ENCODE results near the gene C2. TPM values are rescaled to one million over a fixed set of nuclear protein-coding genes. Genes with fewer than 3 reads are reported as not detected.
"Not testable (repeated sequence)": the region's sequence is repeated elsewhere in the genome, so short reads cannot be mapped to it uniquely, and the experiment has no call there.

Gene C2
- total and polyA plus RNA-seq, 2 donors (not counting 1 experiment from before 2014, with no cell fraction given) = 0.28 to 3.4 TPM

DNA sequence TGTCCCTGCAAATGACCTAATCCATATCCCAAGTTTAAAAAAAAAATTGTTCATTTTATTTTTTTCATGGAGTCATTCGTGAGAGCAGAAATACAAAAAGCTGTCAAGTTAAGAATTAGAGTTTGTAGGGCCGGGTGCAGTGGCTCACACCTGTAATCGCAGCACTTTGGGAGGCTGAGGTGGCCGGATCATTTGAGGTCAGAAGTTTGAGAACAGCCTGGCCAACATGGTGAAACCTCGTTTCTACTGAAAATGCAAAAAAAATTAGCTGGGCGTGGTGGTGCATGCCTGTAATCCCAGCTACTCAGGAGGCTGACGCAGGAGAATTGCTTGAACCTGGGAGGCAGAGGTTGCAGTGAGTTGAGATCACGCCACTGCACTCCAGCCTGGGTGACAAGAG, 20.8 kb upstream of the C2 start:
- H3K4me1 Mint-ChIP-seq = peaks cover 10% of the 10 kb centered on the region
- H4K20me1 ChIP-seq (ENCODE audit: control insufficient read depth, insufficient read depth, low read length, poor library complexity, severe bottlenecking); H2AFZ ChIP-seq (ENCODE audit: insufficient read depth, low read depth, low read length, poor library complexity, severe bottlenecking); H3K27ac Mint-ChIP-seq; H3K9me3 Mint-ChIP-seq (ENCODE audit: insufficient read depth); H3K79me2 ChIP-seq (ENCODE audit: control insufficient read depth, insufficient read depth, low read length); DNase-seq; POLR2A ChIA-PET; H3K4me3 ChIP-seq (ENCODE audit: control extremely low read depth in 1 of 5, extremely low read depth in 1 of 5, insufficient read depth in 1 of 5, low read depth in 2 of 5, low read length in 4 of 5); H3K4me1 ChIP-seq (ENCODE audit: control insufficient read depth in 2 of 2, insufficient read depth in 2 of 2, low read length in 2 of 2); H3K4me3 Mint-ChIP-seq; H3K27me3 Mint-ChIP-seq; H3K36me3 ChIP-seq (replicated peaks in 1 of 2; ENCODE audit: control extremely low read depth in 1 of 2, control insufficient read depth in 1 of 2, extremely low read depth in 1 of 2, insufficient read depth in 2 of 2, low read length in 1 of 2); H3K4me2 ChIP-seq (replicated peaks; ENCODE audit: low read depth, low read length, poor library complexity, severe bottlenecking); H3K9ac ChIP-seq (ENCODE audit: low read length); ATAC-seq (ENCODE audit: low read depth); intact Hi-C loops (cut with micrococcal nuclease); H3K9me3 ChIP-seq (ENCODE audit: control extremely low read depth in 1 of 3, control insufficient read depth in 2 of 3, insufficient read depth in 1 of 3, low read length in 2 of 3); H3K27ac ChIP-seq (ENCODE audit: low read length in 2 of 2); H3K27me3 ChIP-seq (replicated peaks in 1 of 4; ENCODE audit: control extremely low read depth in 1 of 4, control insufficient read depth in 3 of 4, insufficient read depth in 4 of 4, low read length in 3 of 4): not testable (repeated sequence)
- 88% methylated on average over 5 of the region's 8 CpGs for WGBS (ENCODE audit: insufficient coverage)
- CTCF ChIA-PET = interaction anchor here (0.6 to 0.7 kb wide), 2 partner anchors 368 to 670 kb away, joined by 3 read pairs; no protein-coding TSS in a partner anchor

DNA sequence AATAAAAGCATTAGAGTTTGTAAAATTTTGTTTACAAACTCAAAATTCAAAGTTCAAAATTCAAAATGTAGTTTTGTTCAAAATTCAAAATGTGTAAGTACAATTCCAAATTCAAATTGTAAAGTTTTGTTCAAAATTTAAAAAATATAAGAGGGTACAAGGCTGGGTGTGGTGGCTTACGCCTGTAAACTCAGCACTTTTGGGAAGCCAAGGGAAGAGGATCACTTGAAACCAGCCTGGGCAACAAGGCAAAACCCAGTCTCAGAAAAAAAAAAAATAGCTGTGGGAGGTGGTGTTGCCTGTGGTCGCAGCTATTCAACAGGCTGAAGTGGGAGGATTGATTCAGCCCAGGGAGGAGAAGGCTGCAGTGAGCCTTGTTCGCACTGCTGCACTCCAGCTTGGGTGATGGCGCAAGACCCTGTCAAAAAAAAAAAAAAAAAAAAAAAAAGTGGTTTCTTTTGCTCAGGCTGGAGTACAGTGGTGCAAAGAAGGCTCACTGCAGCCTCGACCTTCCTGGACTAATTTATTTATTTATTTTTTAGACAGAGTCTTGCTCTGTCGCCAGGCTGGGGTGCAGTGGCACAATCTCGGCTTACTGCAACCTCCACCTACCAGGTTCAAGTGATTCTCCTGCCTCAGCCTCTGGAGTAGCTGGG, 20.2 kb upstream of the C2 start:
- WGBS (ENCODE audit: insufficient coverage) = 37% methylated on average over 3 of the region's 7 CpGs
- Mint-ChIP-seq H3K4me3 (no peak overlapping the region), H3K4me1 (peaks cover 10% of the 10 kb centered on the region), H3K27me3 (peaks cover 11% of the 10 kb centered on the region), H3K9me3 (ENCODE audit: insufficient read depth) (no peaks in the 10 kb centered on the region), H3K27ac (no peak overlapping the region)
- CTCF ChIA-PET = interaction anchor here (0.6 to 0.7 kb wide), 2 partner anchors 369 to 671 kb away, joined by 3 read pairs; no protein-coding TSS in a partner anchor
- H3K4me1 ChIP-seq (ENCODE audit: control insufficient read depth in 2 of 2, insufficient read depth in 2 of 2, low read length in 2 of 2) = peaks cover 7 to 8% of the 10 kb centered on the region in 2 donors
- H3K4me3 ChIP-seq (ENCODE audit: control extremely low read depth in 1 of 5, extremely low read depth in 1 of 5, insufficient read depth in 1 of 5, low read depth in 2 of 5, low read length in 4 of 5) = no peak overlapping the region
- no peak for TF ChIP-seq EZH2 (IDR thresholded peaks at IDR 0.05; ENCODE audit: borderline replicate concordance, insufficient read depth, low read depth, low read length, poor library complexity, severe bottlenecking)
- TF ChIP-seq, protein P1, sequence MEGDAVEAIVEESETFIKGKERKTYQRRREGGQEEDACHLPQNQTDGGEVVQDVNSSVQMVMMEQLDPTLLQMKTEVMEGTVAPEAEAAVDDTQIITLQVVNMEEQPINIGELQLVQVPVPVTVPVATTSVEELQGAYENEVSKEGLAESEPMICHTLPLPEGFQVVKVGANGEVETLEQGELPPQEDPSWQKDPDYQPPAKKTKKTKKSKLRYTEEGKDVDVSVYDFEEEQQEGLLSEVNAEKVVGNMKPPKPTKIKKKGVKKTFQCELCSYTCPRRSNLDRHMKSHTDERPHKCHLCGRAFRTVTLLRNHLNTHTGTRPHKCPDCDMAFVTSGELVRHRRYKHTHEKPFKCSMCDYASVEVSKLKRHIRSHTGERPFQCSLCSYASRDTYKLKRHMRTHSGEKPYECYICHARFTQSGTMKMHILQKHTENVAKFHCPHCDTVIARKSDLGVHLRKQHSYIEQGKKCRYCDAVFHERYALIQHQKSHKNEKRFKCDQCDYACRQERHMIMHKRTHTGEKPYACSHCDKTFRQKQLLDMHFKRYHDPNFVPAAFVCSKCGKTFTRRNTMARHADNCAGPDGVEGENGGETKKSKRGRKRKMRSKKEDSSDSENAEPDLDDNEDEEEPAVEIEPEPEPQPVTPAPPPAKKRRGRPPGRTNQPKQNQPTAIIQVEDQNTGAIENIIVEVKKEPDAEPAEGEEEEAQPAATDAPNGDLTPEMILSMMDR (IDR thresholded peaks at IDR 0.05) = no peak
- no peaks in the 10 kb centered on the region for H3K36me3 ChIP-seq (replicated peaks in 1 of 2; ENCODE audit: control extremely low read depth in 1 of 2, control insufficient read depth in 1 of 2, extremely low read depth in 1 of 2, insufficient read depth in 2 of 2, low read length in 1 of 2)
- H2AFZ ChIP-seq (ENCODE audit: insufficient read depth, low read depth, low read length, poor library complexity, severe bottlenecking) = no peak overlapping the region
- H4K20me1 ChIP-seq (ENCODE audit: control insufficient read depth, insufficient read depth, low read length, poor library complexity, severe bottlenecking) = no peaks in the 10 kb centered on the region
- POLR2A ChIA-PET = no interaction called here
- intact Hi-C loops (cut with micrococcal nuclease) = no loop called here
- no peaks in the 10 kb centered on the region for H3K79me2 ChIP-seq (ENCODE audit: control insufficient read depth, insufficient read depth, low read length)
- ATAC-seq (ENCODE audit: low read depth) = no peak
- DNase-seq = no peak
- H3K4me2 ChIP-seq (replicated peaks; ENCODE audit: low read depth, low read length, poor library complexity, severe bottlenecking) = no peak overlapping the region
- H3K27ac ChIP-seq (ENCODE audit: low read length in 2 of 2) = no peak overlapping the region
- H3K27me3 ChIP-seq (replicated peaks in 1 of 4; ENCODE audit: control extremely low read depth in 1 of 4, control insufficient read depth in 3 of 4, insufficient read depth in 4 of 4, low read length in 3 of 4) = no peaks in the 10 kb centered on the region
- no peaks in the 10 kb centered on the region for H3K9me3 ChIP-seq (ENCODE audit: control extremely low read depth in 1 of 3, control insufficient read depth in 2 of 3, insufficient read depth in 1 of 3, low read length in 2 of 3)
- no peak overlapping the region for H3K9ac ChIP-seq (ENCODE audit: low read length)

DNA sequence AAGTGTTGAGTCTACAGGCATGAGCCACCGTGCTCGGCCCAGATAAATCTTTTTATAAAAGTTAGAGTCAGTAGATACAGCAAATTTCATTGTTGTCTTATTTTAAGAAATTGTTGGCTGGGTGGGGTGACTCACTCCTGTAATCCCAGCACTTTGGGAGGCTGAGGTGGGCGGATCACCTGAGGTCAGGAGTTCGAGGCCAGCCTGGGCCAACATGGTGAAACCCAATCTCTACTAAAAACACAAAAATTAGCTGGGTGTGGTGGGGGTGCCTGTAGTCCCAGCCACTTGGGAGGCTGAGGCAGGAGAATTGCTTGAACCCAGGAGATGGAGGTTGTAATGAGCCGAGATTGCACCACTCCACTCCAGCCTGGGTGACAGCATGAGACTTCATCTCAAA, 19.3 kb upstream of the C2 start:
- H3K27ac Mint-ChIP-seq; H3K36me3 ChIP-seq (replicated peaks in 1 of 2; ENCODE audit: control extremely low read depth in 1 of 2, control insufficient read depth in 1 of 2, extremely low read depth in 1 of 2, insufficient read depth in 2 of 2, low read length in 1 of 2); H3K4me2 ChIP-seq (replicated peaks; ENCODE audit: low read depth, low read length, poor library complexity, severe bottlenecking); H3K9me3 ChIP-seq (ENCODE audit: control extremely low read depth in 1 of 3, control insufficient read depth in 2 of 3, insufficient read depth in 1 of 3, low read length in 2 of 3); ATAC-seq (ENCODE audit: low read depth); DNase-seq; H3K9me3 Mint-ChIP-seq (ENCODE audit: insufficient read depth); H2AFZ ChIP-seq (ENCODE audit: insufficient read depth, low read depth, low read length, poor library complexity, severe bottlenecking); H3K27me3 ChIP-seq (replicated peaks in 1 of 4; ENCODE audit: control extremely low read depth in 1 of 4, control insufficient read depth in 3 of 4, insufficient read depth in 4 of 4, low read length in 3 of 4); H3K9ac ChIP-seq (ENCODE audit: low read length); H3K79me2 ChIP-seq (ENCODE audit: control insufficient read depth, insufficient read depth, low read length); H3K4me1 ChIP-seq (ENCODE audit: control insufficient read depth in 2 of 2, insufficient read depth in 2 of 2, low read length in 2 of 2); H3K27ac ChIP-seq (ENCODE audit: low read length in 2 of 2); H3K4me3 Mint-ChIP-seq; H3K4me1 Mint-ChIP-seq; H3K4me3 ChIP-seq (ENCODE audit: control extremely low read depth in 1 of 5, extremely low read depth in 1 of 5, insufficient read depth in 1 of 5, low read depth in 2 of 5, low read length in 4 of 5); H4K20me1 ChIP-seq (ENCODE audit: control insufficient read depth, insufficient read depth, low read length, poor library complexity, severe bottlenecking); intact Hi-C loops (cut with micrococcal nuclease): not testable (repeated sequence)
- H3K27me3 Mint-ChIP-seq = peaks cover 13% of the 10 kb centered on the region
- POLR2A ChIA-PET = interaction anchor here (0.7 kb wide), 1 partner anchor 11 kb away, joined by 3 read pairs; the partner anchor contains the start of gene EHMT2
- whole genome bisulfite sequencing (ENCODE audit: insufficient coverage) = no CpG with 5 or more reads among the region's 5 CpGs
- CTCF ChIA-PET = interaction anchor here (0.6 kb wide), 1 partner anchor 12 kb away, joined by 3 read pairs; no protein-coding TSS in a partner anchor

Measured in B cell (primary cell).